ENCODE data around the gene NOP9.

GRCh38 chr14:24356208-24356607 is 56.6 kb downstream of the NOP9 start:
- TF ChIP-seq CTCF (IDR thresholded peaks at IDR 0.05) (no peak), POLR2A (IDR thresholded peaks at IDR 0.05) (no peak), EP300 (IDR thresholded peaks at IDR 0.05) (no peak)

All from sigmoid colon (tissue), 4 donors.